Loucy (cell line): ENCODE data around the gene INSYN1.

Experiments used
- H2AFZ ChIP-seq: fragments of 200-600 bp; sonication (generic); 2 replicates; pipeline ENCODE4 v1.6.0; 2016; ENCODE audit warnings: antibody characterized with exemption, mild to moderate bottlenecking, low read length, moderate library complexity
- H3F3A ChIP-seq: fragments of 200-600 bp; 2 replicates; pipeline ENCODE4 v1.6.0; 2016; ENCODE audit warnings: antibody characterized with exemption, low read depth, mild to moderate bottlenecking
- H3K27me3 ChIP-seq: fragments of 200-600 bp; sonication (generic); 2 replicates; pipeline ENCODE4 v1.6.1; 2014; ENCODE audit warnings: low read length, mild to moderate bottlenecking; ENCODE audit not compliant: insufficient read depth, poor library complexity, severe bottlenecking
- H3K36me3 ChIP-seq: fragments of 200-600 bp; sonication (generic); 2 replicates; pipeline ENCODE4 v1.6.1; 2016; ENCODE audit warnings: low read length; ENCODE audit not compliant: insufficient read depth
- H3K4me1 ChIP-seq: fragments of 200-600 bp; sonication (generic); 2 replicates; pipeline ENCODE4 v1.5.1; 2014; ENCODE audit warnings: low read length, mild to moderate bottlenecking; ENCODE audit not compliant: insufficient read depth, poor library complexity, severe bottlenecking
- H3K4me2 ChIP-seq: fragments of 200-600 bp; sonication (generic); 2 replicates; pipeline ENCODE4 v1.6.0; 2014; ENCODE audit warnings: antibody characterized with exemption, low read length, low read depth, mild to moderate bottlenecking; ENCODE audit not compliant: poor library complexity, severe bottlenecking
- H3K4me3 ChIP-seq: fragments of 200-600 bp; sonication (generic); 2 replicates; pipeline ENCODE4 v1.5.1; 2014; ENCODE audit warnings: low read length, mild to moderate bottlenecking, mixed read lengths; ENCODE audit not compliant: poor library complexity, severe bottlenecking
- H3K79me2 ChIP-seq: fragments of 200-600 bp; sonication (generic); 2 replicates; pipeline ENCODE4 v1.6.1; 2014; ENCODE audit warnings: low read length; ENCODE audit not compliant: insufficient read depth
- H3K9ac ChIP-seq: fragments of 200-600 bp; sonication (generic); 2 replicates; pipeline ENCODE4 v1.6.0; 2014; ENCODE audit warnings: mild to moderate bottlenecking, low read depth, low read length, moderate library complexity; ENCODE audit not compliant: poor library complexity, severe bottlenecking
- H3K9me2 ChIP-seq: fragments of 200-600 bp; sonication (generic); replicated peaks from 2 replicates; pipeline ENCODE4 v1.6.1; 2016; ENCODE audit warnings: low read depth, low read length, mixed read lengths
- H3K9me3 ChIP-seq: fragments of 200-600 bp; sonication (generic); 2 replicates; pipeline ENCODE4 v1.6.1; 2014; ENCODE audit warnings: mild to moderate bottlenecking, antibody characterized with exemption, low read length, low read depth; ENCODE audit not compliant: insufficient read depth
- H4K20me1 ChIP-seq: fragments of 200-600 bp; sonication (generic); 2 replicates; pipeline ENCODE4 v1.6.0; 2014; ENCODE audit warnings: antibody characterized with exemption, low read length, mild to moderate bottlenecking; ENCODE audit not compliant: insufficient read depth, poor library complexity, severe bottlenecking
- CTCF ChIP-seq: fragments of 200-600 bp; sonication (generic); conservative IDR thresholded peaks from 2 replicates; pipeline ENCODE4 v1.5.1; 2014; ENCODE audit warnings: mild to moderate bottlenecking, antibody characterized with exemption, low read length
- EZH2phosphoT487 ChIP-seq: fragments of 200-600 bp; IDR thresholded peaks from 2 replicates; pipeline ENCODE4 v1.6.1; 2018; ENCODE audit warnings: antibody characterized with exemption, mild to moderate bottlenecking, moderate library complexity, borderline replicate concordance

Gene INSYN1

GRCh38 chr15:73714695-73715301 is 38.4 kb downstream of the INSYN1 start:
- H3K9me2 ChIP-seq = no peaks in the 10 kb centered on the region
- no peak overlapping the region for H3K9ac ChIP-seq
- H3K36me3 ChIP-seq = no peaks in the 10 kb centered on the region
- no peaks in the 10 kb centered on the region for H4K20me1 ChIP-seq
- no peak overlapping the region for H3K4me3 ChIP-seq
- no peaks in the 10 kb centered on the region for H3K9me3 ChIP-seq
- no peaks in the 10 kb centered on the region for H3K4me1 ChIP-seq
- TF ChIP-seq CTCF (no peak), EZH2phosphoT487 (no peak)
- H3F3A ChIP-seq = no peaks in the 10 kb centered on the region
- H3K27me3 ChIP-seq = no peaks in the 10 kb centered on the region
- no peak overlapping the region for H3K4me2 ChIP-seq
- no peaks in the 10 kb centered on the region for H3K79me2 ChIP-seq
- no peak overlapping the region for H2AFZ ChIP-seq

GRCh38 chr15:73712107-73712506 is 41.0 kb downstream of the INSYN1 start:
- H3K4me2 ChIP-seq = no peak overlapping the region
- H3K4me1 ChIP-seq = no peaks in the 10 kb centered on the region
- no peaks in the 10 kb centered on the region for H3K9me2 ChIP-seq
- no peak overlapping the region for H3K4me3 ChIP-seq
- H4K20me1 ChIP-seq = no peaks in the 10 kb centered on the region
- no peak overlapping the region for H2AFZ ChIP-seq
- no peaks in the 10 kb centered on the region for H3K79me2 ChIP-seq
- TF ChIP-seq CTCF (no peak), EZH2phosphoT487 (no peak)
- H3K9ac ChIP-seq = no peak overlapping the region
- no peaks in the 10 kb centered on the region for H3K36me3 ChIP-seq
- H3K27me3 ChIP-seq = no peaks in the 10 kb centered on the region
- H3F3A ChIP-seq = no peaks in the 10 kb centered on the region
- H3K9me3 ChIP-seq = no peaks in the 10 kb centered on the region

GRCh38 chr15:73711526-73711925 is 41.6 kb downstream of the INSYN1 start:
- no peaks in the 10 kb centered on the region for H3F3A ChIP-seq
- TF ChIP-seq EZH2phosphoT487 (no peak), CTCF (no peak)
- no peaks in the 10 kb centered on the region for H3K9me2 ChIP-seq
- no peaks in the 10 kb centered on the region for H3K36me3 ChIP-seq
- H2AFZ ChIP-seq = no peak overlapping the region
- no peaks in the 10 kb centered on the region for H3K4me1 ChIP-seq
- H3K27me3 ChIP-seq = no peaks in the 10 kb centered on the region
- H3K4me3 ChIP-seq = no peak overlapping the region
- H3K79me2 ChIP-seq = no peaks in the 10 kb centered on the region
- H3K9me3 ChIP-seq = no peaks in the 10 kb centered on the region
- no peak overlapping the region for H3K9ac ChIP-seq
- no peak overlapping the region for H3K4me2 ChIP-seq
- no peaks in the 10 kb centered on the region for H4K20me1 ChIP-seq
